HL-60/S4 (cell line): ENCODE data around the gene ATP1A1.

Experiments
- in situ Hi-C: fragments of 300-500 bp; cut with MboI; formaldehyde crosslinking; loops from 2 replicates; pipeline ENCODE4 v1.14.3; 2022; ENCODE audit warnings: low sequenced_read_pairs

Gene ATP1A1

DNA sequence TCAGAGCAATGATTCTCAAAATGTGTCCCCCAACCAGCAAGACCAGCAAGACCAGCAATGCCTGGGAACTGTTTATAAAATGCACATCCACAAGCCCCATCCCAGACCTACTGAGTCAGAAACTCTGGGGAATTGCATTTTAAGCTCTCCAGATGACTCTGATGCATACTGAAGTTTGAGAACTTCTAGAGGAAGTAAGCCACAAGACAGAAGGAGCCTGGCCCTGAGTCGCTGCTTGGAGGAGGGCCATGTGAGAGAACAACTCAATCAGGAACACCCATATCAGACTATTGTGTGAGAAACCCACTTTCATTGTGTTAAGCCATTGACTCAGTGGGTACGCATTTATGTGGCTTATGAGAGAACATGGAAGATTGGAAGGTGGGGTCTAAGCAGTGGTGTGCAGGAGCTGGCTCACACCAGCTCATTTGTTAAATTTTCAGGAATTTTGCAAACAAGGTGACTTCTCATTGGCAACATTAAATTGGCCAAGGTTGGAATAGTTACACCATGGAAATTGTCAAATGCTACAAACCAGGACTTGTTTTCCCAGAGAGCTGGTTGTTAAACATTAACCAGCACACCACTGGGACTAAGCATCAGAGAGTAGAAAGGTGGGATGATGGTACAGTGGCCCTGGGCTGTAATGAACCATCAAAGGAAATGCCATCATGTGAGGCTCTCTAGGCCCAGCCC, 38.9 kb downstream of the ATP1A1 start:
- in situ Hi-C loops = no loop called here

DNA sequence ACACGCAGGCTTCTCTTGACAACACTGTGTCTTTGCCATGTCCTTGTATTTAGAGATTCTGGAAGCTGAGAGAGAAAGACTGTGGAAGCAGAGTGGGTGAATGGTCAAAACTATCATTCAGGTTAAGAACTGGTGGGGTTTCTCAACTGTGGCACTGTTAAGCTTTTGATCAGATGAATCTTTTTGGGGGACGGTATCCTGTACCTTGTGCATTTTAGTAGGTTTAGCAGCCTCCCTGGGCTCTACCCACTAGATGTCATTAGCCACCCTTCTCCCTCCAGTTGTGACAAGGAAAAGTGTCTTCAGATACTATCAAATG, 39.4 kb downstream of the ATP1A1 start:
- in situ Hi-C loops = no loop called here

DNA sequence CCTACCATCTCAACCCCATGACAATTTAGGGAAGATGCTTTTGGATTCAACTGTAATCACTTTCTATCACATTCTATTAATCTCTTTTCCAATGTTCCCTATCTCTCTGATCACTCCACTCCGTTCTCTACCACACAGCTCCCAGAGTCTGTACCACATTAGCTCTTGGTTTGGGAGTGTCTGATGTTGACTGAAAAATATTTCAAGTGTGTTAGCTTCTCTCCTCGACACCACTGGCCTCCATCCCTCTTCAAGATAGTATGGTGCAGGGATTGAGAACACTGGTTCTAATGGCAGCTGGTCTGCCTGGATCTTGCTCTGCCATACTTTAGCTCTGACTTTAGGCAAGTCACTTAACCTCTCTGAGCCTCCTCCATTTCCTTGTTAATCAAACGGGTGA, 39.9 kb downstream of the ATP1A1 start:
- in situ Hi-C loops = no loop called here

GRCh38 chr1:116413414-116413813, 40.4 kb downstream of the ATP1A1 start:
- in situ Hi-C loops = no loop called here

- in situ Hi-C loops = no loop called here
Measured at GRCh38 chr1:116414364-116414763, 41.3 kb downstream of the ATP1A1 start.

GRCh38 chr1:116415200-116415698, 42.2 kb downstream of the ATP1A1 start:
- in situ Hi-C loops = no loop called here

- in situ Hi-C loops = no loop called here
Measured at GRCh38 chr1:116415699-116416533, 42.9 kb downstream of the ATP1A1 start.

GRCh38 chr1:116416854-116417513, 43.9 kb downstream of the ATP1A1 start:
- in situ Hi-C loops = no loop called here

- in situ Hi-C loops = no loop called here
Measured at GRCh38 chr1:116417678-116418077, 44.6 kb downstream of the ATP1A1 start.

DNA sequence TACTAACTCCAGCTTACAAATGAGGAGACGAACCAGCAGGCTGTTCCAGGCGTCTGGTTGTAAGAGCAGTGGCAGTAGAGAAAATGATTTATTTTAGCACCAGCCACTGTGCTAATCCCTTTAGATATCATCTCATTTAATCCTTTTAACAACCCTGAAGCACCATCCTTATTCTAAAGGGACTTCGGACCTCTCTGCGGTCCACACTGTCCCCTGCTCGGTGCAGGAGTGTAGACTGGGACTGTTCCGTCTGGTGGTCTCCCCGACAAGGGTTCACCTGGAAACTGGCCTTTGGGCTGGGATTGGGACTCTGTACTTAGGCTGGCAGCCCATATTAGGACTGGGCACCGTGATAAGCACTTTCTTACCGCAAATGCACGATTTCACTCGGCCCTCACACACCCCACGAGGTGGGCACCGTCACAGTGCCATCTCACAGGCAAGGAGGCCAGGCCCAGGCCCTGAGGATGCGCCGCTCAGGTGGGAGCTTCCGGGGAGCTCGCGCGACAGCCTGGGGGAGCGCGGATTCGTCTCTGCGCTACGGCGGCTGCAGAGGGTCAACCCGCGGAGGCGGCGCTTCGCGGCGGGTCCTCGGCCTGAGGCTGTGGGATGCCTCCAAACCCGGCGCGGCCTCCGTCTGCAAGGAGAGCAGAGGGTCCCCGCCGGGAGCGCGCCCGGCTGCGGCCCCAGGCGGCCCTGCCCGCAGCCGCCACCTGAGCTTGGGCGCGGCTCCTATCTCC, 45.2 kb downstream of the ATP1A1 start:
- in situ Hi-C loops = no loop called here

DNA sequence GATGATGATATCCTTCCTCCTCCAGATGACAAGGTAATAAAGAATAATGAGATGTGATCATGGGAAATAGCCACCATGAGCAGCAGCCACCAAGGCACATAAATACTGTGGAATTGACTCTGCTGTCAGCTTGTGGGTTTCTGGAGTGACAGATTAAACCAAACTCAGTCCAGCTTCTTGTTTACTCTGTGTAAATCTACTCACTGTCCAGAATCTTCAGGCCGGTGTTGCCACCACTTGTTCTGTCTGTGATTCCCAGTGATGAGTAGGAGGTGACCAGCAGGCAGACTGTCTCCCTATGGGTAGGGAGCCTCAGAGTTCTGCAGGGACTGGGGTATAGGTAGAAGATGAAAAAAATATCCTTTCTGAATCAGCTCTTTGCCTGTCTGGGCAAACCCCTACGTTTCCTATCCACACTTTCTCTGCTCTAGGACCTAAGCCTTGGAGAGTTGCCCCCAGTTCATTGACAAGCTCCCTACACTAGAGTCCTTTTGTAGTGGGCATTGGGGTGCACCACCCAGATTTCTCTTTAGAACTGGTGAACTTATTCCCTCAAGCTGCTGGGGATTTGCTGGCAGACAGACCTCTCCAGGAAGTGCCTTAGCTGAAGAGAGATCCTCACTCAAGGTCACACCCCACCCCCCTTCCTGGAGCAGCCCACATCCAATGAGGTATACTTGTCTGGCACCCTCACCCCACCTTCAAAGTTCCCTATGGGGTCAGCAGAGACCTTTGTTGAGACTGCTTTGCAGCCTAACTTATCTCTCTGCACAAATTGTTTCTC, 47.6 kb downstream of the ATP1A1 start:
- in situ Hi-C loops = no loop called here

DNA sequence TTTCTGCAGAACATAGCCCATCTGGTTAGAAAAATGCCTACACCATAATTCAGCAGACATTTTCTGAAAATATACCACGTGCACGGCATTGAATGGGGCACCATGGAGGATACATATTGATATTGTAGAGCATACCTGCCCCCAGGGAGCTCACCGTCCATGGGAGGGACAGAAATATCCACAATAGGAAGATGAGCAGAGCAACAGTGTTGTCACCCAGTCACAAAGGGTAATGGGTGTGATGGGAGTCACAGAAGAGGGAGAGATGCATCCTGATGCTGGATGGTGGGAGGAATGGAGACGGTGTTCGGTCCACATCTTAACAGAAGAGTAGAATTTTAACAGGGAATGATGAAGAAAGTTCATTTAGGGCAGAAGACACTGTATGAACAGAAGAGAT, 51.4 kb downstream of the ATP1A1 start:
- in situ Hi-C loops = no loop called here

DNA sequence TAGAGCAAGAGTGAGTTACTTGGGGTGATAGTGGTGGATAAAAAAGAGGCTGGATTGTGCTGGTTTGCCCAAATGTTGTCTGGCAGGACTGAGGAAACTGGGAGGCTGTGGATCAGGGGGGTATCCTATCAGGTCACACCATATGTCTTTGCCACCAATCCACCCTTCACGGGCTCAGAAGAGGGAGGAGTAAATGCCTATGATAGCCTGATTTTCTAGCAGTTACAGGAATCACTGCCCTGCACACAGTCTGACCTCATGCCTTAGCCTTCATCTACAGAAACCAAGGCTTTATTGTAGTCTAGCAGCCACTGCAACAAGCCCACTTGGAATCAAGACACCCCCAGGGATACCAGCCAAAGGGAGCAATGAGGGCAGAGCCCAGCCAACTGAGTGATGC, 51.8 kb downstream of the ATP1A1 start:
- in situ Hi-C loops = no loop called here

GRCh38 chr1:116425987-116426386, 52.9 kb downstream of the ATP1A1 start:
- in situ Hi-C loops = no loop called here

GRCh38 chr1:116426401-116426800, 53.4 kb downstream of the ATP1A1 start:
- in situ Hi-C loops = no loop called here

- in situ Hi-C loops = no loop called here
Measured at GRCh38 chr1:116428576-116428975, 55.5 kb downstream of the ATP1A1 start.

- in situ Hi-C loops = no loop called here
Measured at GRCh38 chr1:116429821-116430374, 56.9 kb downstream of the ATP1A1 start.

- in situ Hi-C loops = no loop called here
Measured at GRCh38 chr1:116431870-116432500, 58.9 kb downstream of the ATP1A1 start.

DNA sequence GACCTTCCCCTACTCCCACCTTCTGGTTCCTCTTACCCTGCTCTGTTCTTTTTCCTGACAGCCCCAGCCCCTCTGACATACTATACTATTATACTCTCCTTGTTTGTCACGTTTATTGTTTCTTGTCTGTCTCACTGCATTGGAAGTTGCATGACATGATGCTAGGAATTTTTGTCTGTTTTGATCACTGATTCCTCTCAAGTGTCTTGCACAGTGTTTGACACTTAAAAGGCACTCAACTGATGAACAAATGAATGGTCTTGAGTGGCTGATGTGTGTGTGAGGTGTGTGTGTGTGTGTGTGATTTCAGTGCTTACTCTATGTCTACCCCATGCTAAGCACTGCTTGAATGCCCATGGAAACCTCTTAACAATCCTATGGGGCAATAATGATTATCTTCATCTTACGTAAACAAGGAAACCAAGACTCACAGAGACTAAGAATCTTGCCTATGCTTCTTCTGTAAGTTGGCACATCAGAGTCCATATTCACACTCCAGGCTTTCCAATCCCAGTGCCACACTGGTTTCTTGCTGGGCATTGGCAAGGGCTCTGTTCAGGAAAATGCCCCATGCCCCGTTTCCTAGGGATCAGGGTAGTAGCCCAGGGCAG, 59.7 kb downstream of the ATP1A1 start:
- in situ Hi-C loops = no loop called here
